Mucosa of rectum (tissue), 2 donors: ENCODE measurements around the gene SLF2.

ENCODE experiments used
- H3K27ac ChIP-seq, 2 donors: one replicate each; pipeline ENCODE4 v1.7.0; 2013; ENCODE audit warnings: inconsistent platforms in 2 of 2, low read depth in 2 of 2, low read length in 2 of 2
- H3K27me3 ChIP-seq, 2 donors: one replicate each; pipeline ENCODE4 v1.7.0; 2013; ENCODE audit warnings: low read length in 2 of 2; ENCODE audit not compliant: control insufficient read depth in 2 of 2, insufficient read depth in 2 of 2
- H3K36me3 ChIP-seq, 2 donors: one replicate each; pipeline ENCODE4 v1.7.0; 2013; ENCODE audit warnings: low read length in 2 of 2; ENCODE audit not compliant: control insufficient read depth in 2 of 2, insufficient read depth in 2 of 2
- H3K4me1 ChIP-seq, 2 donors: one replicate each; pipeline ENCODE4 v1.7.0; 2013; ENCODE audit warnings: low read length in 2 of 2, mild to moderate bottlenecking in 1 of 2; ENCODE audit not compliant: control insufficient read depth in 2 of 2, insufficient read depth in 2 of 2
- H3K4me3 ChIP-seq, 2 donors: one replicate each; pipeline ENCODE4 v1.7.0; 2013; ENCODE audit warnings: low read length in 2 of 2
- H3K9ac ChIP-seq, 2 donors: one replicate each; pipeline ENCODE4 v1.7.0; 2013; ENCODE audit warnings: low read length in 2 of 2, low read depth in 1 of 2, mild to moderate bottlenecking in 1 of 2
- H3K9me3 ChIP-seq, 2 donors: one replicate each; pipeline ENCODE4 v1.7.0; 2013; ENCODE audit warnings: low read length in 2 of 2; ENCODE audit not compliant: control insufficient read depth in 2 of 2
- donor health status: healthy.
- donor health status: Normal muscosa, but diverticular disease.

SLF2 gene

GRCh38 chr10:100913470-100913865, 705 bp downstream of the SLF2 start:
- peak overlapping the region; percentile 92 to 100 for H3K4me3 ChIP-seq
- no peaks in the 10 kb centered on the region for H3K27me3 ChIP-seq
- H3K9ac ChIP-seq = peak overlapping the region; percentile 76 to 94
- peak overlapping the region; percentile 10 to 98 for H3K27ac ChIP-seq
- peaks cover 15 to 20% of the 10 kb centered on the region in 2 donors for H3K36me3 ChIP-seq
- peaks cover 13 to 21% of the 10 kb centered on the region in 2 donors for H3K4me1 ChIP-seq
- no peaks in the 10 kb centered on the region for H3K9me3 ChIP-seq

GRCh38 chr10:100917071-100917470, 4.3 kb downstream of the SLF2 start:
- H3K4me3 ChIP-seq = no peak overlapping the region
- H3K27ac ChIP-seq = no peak overlapping the region
- H3K9me3 ChIP-seq = no peaks in the 10 kb centered on the region
- peaks cover 23 to 40% of the 10 kb centered on the region in 2 donors for H3K36me3 ChIP-seq
- H3K27me3 ChIP-seq = no peaks in the 10 kb centered on the region
- H3K4me1 ChIP-seq = peaks cover 9 to 17% of the 10 kb centered on the region in 2 donors
- no peak overlapping the region for H3K9ac ChIP-seq

GRCh38 chr10:100923580-100923979, 10.8 kb downstream of the SLF2 start:
- Histone ChIP-seq H3K36me3 (peaks cover 37 to 62% of the 10 kb centered on the region in 2 donors), H3K4me1 (no peaks in the 10 kb centered on the region), H3K9me3 (no peaks in the 10 kb centered on the region), H3K9ac (no peak overlapping the region), H3K4me3 (no peak overlapping the region), H3K27ac (no peak overlapping the region), H3K27me3 (no peaks in the 10 kb centered on the region)

GRCh38 chr10:100927266-100927665, 14.5 kb downstream of the SLF2 start:
- Histone ChIP-seq H3K9ac (no peak overlapping the region), H3K4me1 (no peaks in the 10 kb centered on the region), H3K27ac (no peak overlapping the region), H3K4me3 (no peak overlapping the region), H3K36me3 (peaks cover 47 to 70% of the 10 kb centered on the region in 2 donors), H3K9me3 (no peaks in the 10 kb centered on the region), H3K27me3 (no peaks in the 10 kb centered on the region)

- Histone ChIP-seq H3K27me3 (no peaks in the 10 kb centered on the region), H3K36me3 (peaks cover 47 to 78% of the 10 kb centered on the region in 2 donors), H3K9me3 (no peaks in the 10 kb centered on the region), H3K4me3 (no peak overlapping the region), H3K27ac (no peak overlapping the region), H3K4me1 (no peaks in the 10 kb centered on the region), H3K9ac (no peak overlapping the region)
Measured at GRCh38 chr10:100928039-100928438, 15.3 kb downstream of the SLF2 start.

GRCh38 chr10:100930368-100930767, 17.6 kb downstream of the SLF2 start:
- H3K27ac ChIP-seq = no peak overlapping the region
- H3K9me3 ChIP-seq = no peaks in the 10 kb centered on the region
- H3K36me3 ChIP-seq = peaks cover 30 to 68% of the 10 kb centered on the region in 2 donors
- H3K4me3 ChIP-seq = no peak overlapping the region
- H3K4me1 ChIP-seq = no peaks in the 10 kb centered on the region
- no peaks in the 10 kb centered on the region for H3K27me3 ChIP-seq
- H3K9ac ChIP-seq = no peak overlapping the region

- H3K9ac ChIP-seq = no peak overlapping the region
- H3K36me3 ChIP-seq = peaks cover 45 to 55% of the 10 kb centered on the region in 2 donors
- H3K27ac ChIP-seq = no peak overlapping the region
- no peaks in the 10 kb centered on the region for H3K4me1 ChIP-seq
- no peaks in the 10 kb centered on the region for H3K27me3 ChIP-seq
- H3K9me3 ChIP-seq = no peaks in the 10 kb centered on the region
- no peak overlapping the region for H3K4me3 ChIP-seq
Measured at GRCh38 chr10:100934084-100934659, 21.4 kb downstream of the SLF2 start.

- H3K36me3 ChIP-seq = peaks cover 47 to 51% of the 10 kb centered on the region in 2 donors
Measured at GRCh38 chr10:100939763-100940344, 27.1 kb downstream of the SLF2 start.

GRCh38 chr10:100942229-100942628, 29.5 kb downstream of the SLF2 start:
- Histone ChIP-seq H3K27ac (no peak overlapping the region), H3K9me3 (no peaks in the 10 kb centered on the region), H3K9ac (no peak overlapping the region), H3K4me1 (no peaks in the 10 kb centered on the region), H3K36me3 (peaks cover 62 to 64% of the 10 kb centered on the region in 2 donors), H3K27me3 (no peaks in the 10 kb centered on the region), H3K4me3 (no peak overlapping the region)

More at GRCh38 chr10:100939763-100940344, 27.1 kb downstream of the SLF2 start:
- H3K4me1 ChIP-seq = no peaks in the 10 kb centered on the region
- H3K4me3 ChIP-seq = no peak overlapping the region
- no peaks in the 10 kb centered on the region for H3K27me3 ChIP-seq
- H3K9ac ChIP-seq = no peak overlapping the region
- no peak overlapping the region for H3K27ac ChIP-seq
- no peaks in the 10 kb centered on the region for H3K9me3 ChIP-seq

- Histone ChIP-seq H3K27me3 (no peaks in the 10 kb centered on the region), H3K4me1 (no peaks in the 10 kb centered on the region), H3K36me3 (peaks cover 62 to 63% of the 10 kb centered on the region in 2 donors), H3K27ac (no peak overlapping the region), H3K9ac (no peak overlapping the region), H3K4me3 (no peak overlapping the region), H3K9me3 (no peaks in the 10 kb centered on the region)
Measured at GRCh38 chr10:100943508-100943907, 30.7 kb downstream of the SLF2 start.
